Activated naive CD4-positive, alpha-beta T cell treated with anti-CD3 and anti-CD28 coated beads for 36 hours (primary cell): ENCODE measurements around the gene TLR5. TPM values are rescaled to one million over a fixed set of nuclear protein-coding genes. Genes with fewer than 3 reads are reported as not detected.

Experiments
- CTCF ChIA-PET: fragments of 350-600 bp; sonication (Branson Sonifier 250); formaldehyde crosslinking; loops from one replicate; lab custom pipeline; 2021; ENCODE audit warnings: antibody characterized with exemption; lab: Charles Lee
- DNase-seq: peaks from one replicate; pipeline ENCODE4 v3.0.0-alpha.2; 2020
- H3K27ac Mint-ChIP-seq: one replicate; pipeline ENCODE4 v1.8.0; 2021; ENCODE audit warnings: mild to moderate bottlenecking, mixed read lengths
- H3K27me3 Mint-ChIP-seq: one replicate; pipeline ENCODE4 v1.8.0; 2021; ENCODE audit warnings: low read depth, mixed read lengths
- H3K36me3 Mint-ChIP-seq: one replicate; pipeline ENCODE4 v1.8.0; 2021; ENCODE audit warnings: low read depth, mixed read lengths
- H3K4me1 Mint-ChIP-seq: one replicate; pipeline ENCODE4 v1.8.0; 2021; ENCODE audit warnings: low read depth, mixed read lengths
- H3K4me3 Mint-ChIP-seq: one replicate; pipeline ENCODE4 v1.8.0; 2021; ENCODE audit warnings: mild to moderate bottlenecking, moderate library complexity, mixed read lengths
- H3K9me3 Mint-ChIP-seq: one replicate; pipeline ENCODE4 v1.8.0; 2021; ENCODE audit warnings: mixed read lengths
- intact Hi-C: fragments of 100-400 bp; cut with micrococcal nuclease; formaldehyde crosslinking; loops from one replicate; pipeline ENCODE4 v1.15.1; 2023
- total RNA-seq, 2 experiments: library from RNA; stranded (reverse); gene quantifications; one replicate each; pipeline ENCODE4 v1.2.3, GENCODE V29; 2021

TLR5 gene
- total RNA-seq, 2 experiments from 2014 or later: 0.67 to 0.93 TPM

- Mint-ChIP-seq H3K4me1 (peaks cover 3% of the 10 kb centered on the region), H3K27me3 (no peaks in the 10 kb centered on the region), H3K27ac (no peak overlapping the region), H3K4me3 (no peak overlapping the region), H3K36me3 (peaks cover 5% of the 10 kb centered on the region), H3K9me3 (peaks cover 18% of the 10 kb centered on the region)
- intact Hi-C loops: no loop called here
- DNase-seq: peak; percentile 10
- CTCF ChIA-PET: interaction anchor here (2.7 kb wide), 1 partner anchor 13 kb away, joined by 10 read pairs; no protein-coding TSS in a partner anchor
Observed at GRCh38 chr1:223102797-223103533, 40.1 kb downstream of the TLR5 start.

GRCh38 chr1:223097713-223098112, 45.3 kb downstream of the TLR5 start:
- intact Hi-C loops: no loop called here
- CTCF ChIA-PET: interaction anchor here (0.6 to 2.5 kb wide), 3 partner anchors 26 to 846 kb away, joined by 3 to 6 read pairs (median 3); no protein-coding TSS in a partner anchor

GRCh38 chr1:223095870-223096269, 47.2 kb downstream of the TLR5 start:
- Mint-ChIP-seq H3K27ac (no peak overlapping the region), H3K36me3 (no peaks in the 10 kb centered on the region), H3K4me1 (no peaks in the 10 kb centered on the region), H3K9me3 (peaks cover 10% of the 10 kb centered on the region), H3K4me3 (no peak overlapping the region), H3K27me3 (no peaks in the 10 kb centered on the region)
- no peak for DNase-seq
- intact Hi-C loops: no loop called here
- CTCF ChIA-PET: interaction anchor here (0.8 to 1.2 kb wide), 2 partner anchors 15 to 20 kb away, joined by 3 to 4 read pairs; no protein-coding TSS in a partner anchor

More at GRCh38 chr1:223097713-223098112, 45.3 kb downstream of the TLR5 start:
- DNase-seq: no peak
- Mint-ChIP-seq H3K4me1 (no peaks in the 10 kb centered on the region), H3K27me3 (no peaks in the 10 kb centered on the region), H3K4me3 (no peak overlapping the region), H3K36me3 (peaks cover 5% of the 10 kb centered on the region), H3K9me3 (peaks cover 18% of the 10 kb centered on the region), H3K27ac (no peak overlapping the region)

- no peak for DNase-seq
- Mint-ChIP-seq H3K4me1 (peaks cover 8% of the 10 kb centered on the region), H3K27me3 (no peaks in the 10 kb centered on the region), H3K27ac (no peak overlapping the region), H3K36me3 (no peaks in the 10 kb centered on the region), H3K9me3 (no peaks in the 10 kb centered on the region), H3K4me3 (no peak overlapping the region)
- CTCF ChIA-PET: interaction anchor here (1.6 kb wide), 1 partner anchor 38 kb away, joined by 4 read pairs; no protein-coding TSS in a partner anchor
- intact Hi-C loops: loop anchor here (2.0 kb wide), 1 partner anchor 31 kb away; no protein-coding TSS in a partner anchor
Observed at GRCh38 chr1:223091896-223092295, 51.2 kb downstream of the TLR5 start.

GRCh38 chr1:223089250-223089649, 53.8 kb downstream of the TLR5 start:
- Mint-ChIP-seq H3K9me3 (no peaks in the 10 kb centered on the region), H3K27ac (no peak overlapping the region), H3K27me3 (no peaks in the 10 kb centered on the region), H3K4me3 (no peak overlapping the region), H3K36me3 (no peaks in the 10 kb centered on the region), H3K4me1 (peaks cover 10% of the 10 kb centered on the region)
- intact Hi-C loops: no loop called here
- CTCF ChIA-PET: interaction anchor here (1.0 to 3.0 kb wide), 19 partner anchors 10 to 624 kb away, joined by 3 to 22 read pairs (median 5); no protein-coding TSS in a partner anchor
- no peak for DNase-seq

- intact Hi-C loops: no loop called here
- no peak overlapping the region for H3K4me3 Mint-ChIP-seq
- no peak overlapping the region for H3K27ac Mint-ChIP-seq
- H3K27me3 Mint-ChIP-seq: no peaks in the 10 kb centered on the region
- H3K4me1 Mint-ChIP-seq: peaks cover 10% of the 10 kb centered on the region
- no peaks in the 10 kb centered on the region for H3K9me3 Mint-ChIP-seq
- CTCF ChIA-PET: interaction anchor here (0.8 to 3.0 kb wide), 9 partner anchors 10 to 350 kb away, joined by 3 to 22 read pairs (median 5); no protein-coding TSS in a partner anchor
- H3K36me3 Mint-ChIP-seq: no peaks in the 10 kb centered on the region
- no peak for DNase-seq
Observed at GRCh38 chr1:223088713-223089240, 54.3 kb downstream of the TLR5 start.

- CTCF ChIA-PET: interaction anchor here (0.7 to 1.6 kb wide), 5 partner anchors 37 to 557 kb away, joined by 3 to 6 read pairs (median 4); no protein-coding TSS in a partner anchor
- Mint-ChIP-seq H3K9me3 (no peaks in the 10 kb centered on the region), H3K4me1 (peaks cover 10% of the 10 kb centered on the region), H3K36me3 (no peaks in the 10 kb centered on the region), H3K27me3 (no peaks in the 10 kb centered on the region), H3K4me3 (no peak overlapping the region), H3K27ac (no peak overlapping the region)
- no peak for DNase-seq
- intact Hi-C loops: no loop called here
Observed at GRCh38 chr1:223087291-223088255, 55.5 kb downstream of the TLR5 start.

GRCh38 chr1:223084464-223084866, 58.6 kb downstream of the TLR5 start:
- Mint-ChIP-seq H3K36me3 (no peaks in the 10 kb centered on the region), H3K9me3 (no peaks in the 10 kb centered on the region), H3K4me3 (no peak overlapping the region), H3K27me3 (no peaks in the 10 kb centered on the region), H3K4me1 (peaks cover 10% of the 10 kb centered on the region), H3K27ac (no peak overlapping the region)
- DNase-seq: no peak
- intact Hi-C loops: no loop called here
- CTCF ChIA-PET: no interaction called here

- CTCF ChIA-PET: no interaction called here
Observed at GRCh38 chr1:223083831-223084230, 59.2 kb downstream of the TLR5 start.

GRCh38 chr1:223082914-223083313, 60.1 kb downstream of the TLR5 start:
- peaks cover 10% of the 10 kb centered on the region for H3K4me1 Mint-ChIP-seq
- intact Hi-C loops: no loop called here
- CTCF ChIA-PET: interaction anchor here (0.6 to 1.0 kb wide), 2 partner anchors 332 to 346 kb away, joined by 3 read pairs; partner anchors contain the start of gene FAM177B
- H3K27me3 Mint-ChIP-seq: no peaks in the 10 kb centered on the region
- DNase-seq: no peak
- no peaks in the 10 kb centered on the region for H3K36me3 Mint-ChIP-seq
- no peak overlapping the region for H3K27ac Mint-ChIP-seq
- H3K4me3 Mint-ChIP-seq: no peak overlapping the region
- H3K9me3 Mint-ChIP-seq: no peaks in the 10 kb centered on the region

More at GRCh38 chr1:223083831-223084230, 59.2 kb downstream of the TLR5 start:
- intact Hi-C loops: no loop called here
- no peaks in the 10 kb centered on the region for H3K27me3 Mint-ChIP-seq
- H3K4me3 Mint-ChIP-seq: no peak overlapping the region
- no peaks in the 10 kb centered on the region for H3K9me3 Mint-ChIP-seq
- DNase-seq: no peak
- H3K4me1 Mint-ChIP-seq: peaks cover 10% of the 10 kb centered on the region
- H3K27ac Mint-ChIP-seq: no peak overlapping the region
- no peaks in the 10 kb centered on the region for H3K36me3 Mint-ChIP-seq

- H3K27ac Mint-ChIP-seq: no peak overlapping the region
- no peaks in the 10 kb centered on the region for H3K4me1 Mint-ChIP-seq
- CTCF ChIA-PET: interaction anchor here (0.5 to 1.7 kb wide), 17 partner anchors 9 to 783 kb away, joined by 3 to 10 read pairs (median 3); partner anchors contain the start of genes CAPN8 and FAM177B
- intact Hi-C loops: loop anchor here (1.0 kb wide), 5 partner anchors 42 to 616 kb away; no protein-coding TSS in a partner anchor
- no peaks in the 10 kb centered on the region for H3K36me3 Mint-ChIP-seq
- H3K9me3 Mint-ChIP-seq: no peaks in the 10 kb centered on the region
- H3K27me3 Mint-ChIP-seq: no peaks in the 10 kb centered on the region
- peak; percentile 81 for DNase-seq
- H3K4me3 Mint-ChIP-seq: peak overlapping the region; percentile 61
Observed at GRCh38 chr1:223081181-223081994, 61.7 kb downstream of the TLR5 start.
